ENCODE results near the gene NUP210L. TPM values are rescaled to one million over a fixed set of nuclear protein-coding genes. Genes with fewer than 3 reads are reported as not detected.
"Not testable (repeated sequence)": the region's sequence is repeated elsewhere in the genome, so short reads cannot be mapped to it uniquely, and the experiment has no call there.

NUP210L gene
- total and polyA plus RNA-seq, 5 donors from 2014 or later = 0.02 to 0.17 (median 0.10) TPM; not detected in 2

- H3K36me3 Mint-ChIP-seq = peaks cover 16% of the 10 kb centered on the region
- no peaks in the 10 kb centered on the region for H3K27me3 Mint-ChIP-seq
- H3K27ac ChIP-seq (ENCODE audit: insufficient read depth, low read length, poor library complexity, severe bottlenecking) = no peak overlapping the region
- H3K4me3 Mint-ChIP-seq = no peak overlapping the region
- H3K4me3 ChIP-seq (ENCODE audit: low read depth, low read length) = no peak overlapping the region
- DNase-seq (no peak), ATAC-seq (ENCODE audit: low read depth in 2 of 2) (no peak)
- H3K36me3 ChIP-seq (ENCODE audit: control insufficient read depth, insufficient read depth, low read length) = peaks cover 14% of the 10 kb centered on the region
- H3K4me1 Mint-ChIP-seq = peaks cover 17 to 37% (median 24%) of the 10 kb centered on the region in 4 donors
- H3K9me3 ChIP-seq (ENCODE audit: control insufficient read depth in 2 of 2, low read length in 2 of 2) = no peaks in the 10 kb centered on the region
- H3K27ac Mint-ChIP-seq = peak overlapping the region in 2 of 3 donors; percentile 69 to 75
- peaks cover 23% of the 10 kb centered on the region for H3K4me1 ChIP-seq (ENCODE audit: control insufficient read depth, insufficient read depth, low read length, poor library complexity, severe bottlenecking)
- H3K9me3 Mint-ChIP-seq = no peaks in the 10 kb centered on the region
- H3K27me3 ChIP-seq (ENCODE audit: control insufficient read depth, insufficient read depth, low read length) = no peaks in the 10 kb centered on the region
Observed at GRCh38 chr1:154151311-154151710, 3.6 kb downstream of the NUP210L start.

- H3K36me3 Mint-ChIP-seq = peaks cover under 1% of the 10 kb centered on the region
- ATAC-seq (ENCODE audit: low read depth in 2 of 2) = no peak
- DNase-seq = peak in 1 of 3 donors; percentile 37
Observed at GRCh38 chr1:154148807-154149206, 6.1 kb downstream of the NUP210L start.

GRCh38 chr1:154147505-154147904 lies 7.4 kb downstream of the NUP210L start:
- not testable (repeated sequence) for H3K4me1 ChIP-seq (ENCODE audit: control insufficient read depth, insufficient read depth, low read length, poor library complexity, severe bottlenecking); H3K4me3 ChIP-seq (ENCODE audit: low read depth, low read length); H3K36me3 Mint-ChIP-seq; H3K36me3 ChIP-seq (ENCODE audit: control insufficient read depth, insufficient read depth, low read length); H3K27me3 ChIP-seq (ENCODE audit: control insufficient read depth, insufficient read depth, low read length); H3K27ac ChIP-seq (ENCODE audit: insufficient read depth, low read length, poor library complexity, severe bottlenecking); H3K4me3 Mint-ChIP-seq; H3K27ac Mint-ChIP-seq; ATAC-seq (ENCODE audit: low read depth in 2 of 2); DNase-seq; H3K9me3 Mint-ChIP-seq; H3K9me3 ChIP-seq (ENCODE audit: control insufficient read depth in 2 of 2, low read length in 2 of 2); H3K27me3 Mint-ChIP-seq
- peaks cover 2 to 17% (median 10%) of the 10 kb centered on the region in 4 donors for H3K4me1 Mint-ChIP-seq

More at GRCh38 chr1:154148807-154149206, 6.1 kb downstream of the NUP210L start:
- no peak overlapping the region for H3K4me3 Mint-ChIP-seq
- Histone ChIP-seq H3K4me3 (ENCODE audit: low read depth, low read length) (no peak overlapping the region), H3K27ac (ENCODE audit: insufficient read depth, low read length, poor library complexity, severe bottlenecking) (no peak overlapping the region), H3K9me3 (ENCODE audit: control insufficient read depth in 2 of 2, low read length in 2 of 2) (no peaks in the 10 kb centered on the region), H3K27me3 (ENCODE audit: control insufficient read depth, insufficient read depth, low read length) (no peaks in the 10 kb centered on the region), H3K36me3 (ENCODE audit: control insufficient read depth, insufficient read depth, low read length) (no peaks in the 10 kb centered on the region), H3K4me1 (ENCODE audit: control insufficient read depth, insufficient read depth, low read length, poor library complexity, severe bottlenecking) (no peaks in the 10 kb centered on the region)
- H3K9me3 Mint-ChIP-seq = no peaks in the 10 kb centered on the region
- H3K4me1 Mint-ChIP-seq = peaks cover 8 to 21% (median 14%) of the 10 kb centered on the region in 4 donors
- H3K27ac Mint-ChIP-seq = peak overlapping the region in 1 of 3 donors; percentile 89
- no peaks in the 10 kb centered on the region for H3K27me3 Mint-ChIP-seq

GRCh38 chr1:154145986-154146385 lies 8.9 kb downstream of the NUP210L start:
- H3K27me3 ChIP-seq (ENCODE audit: control insufficient read depth, insufficient read depth, low read length) = no peaks in the 10 kb centered on the region
- no peak overlapping the region for H3K27ac Mint-ChIP-seq
- no peaks in the 10 kb centered on the region for H3K9me3 Mint-ChIP-seq
- no peaks in the 10 kb centered on the region for H3K9me3 ChIP-seq (ENCODE audit: control insufficient read depth in 2 of 2, low read length in 2 of 2)
- no peak for ATAC-seq (ENCODE audit: low read depth in 2 of 2)
- no peaks in the 10 kb centered on the region for H3K27me3 Mint-ChIP-seq
- H3K27ac ChIP-seq (ENCODE audit: insufficient read depth, low read length, poor library complexity, severe bottlenecking) = no peak overlapping the region
- peaks cover 2 to 16% (median 8%) of the 10 kb centered on the region in 4 donors for H3K4me1 Mint-ChIP-seq
- H3K36me3 ChIP-seq (ENCODE audit: control insufficient read depth, insufficient read depth, low read length) = no peaks in the 10 kb centered on the region
- H3K4me1 ChIP-seq (ENCODE audit: control insufficient read depth, insufficient read depth, low read length, poor library complexity, severe bottlenecking) = no peaks in the 10 kb centered on the region
- no peak overlapping the region for H3K4me3 ChIP-seq (ENCODE audit: low read depth, low read length)
- no peak overlapping the region for H3K4me3 Mint-ChIP-seq
- H3K36me3 Mint-ChIP-seq = no peaks in the 10 kb centered on the region
- peak in 1 of 3 donors; percentile 26 for DNase-seq

- no peaks in the 10 kb centered on the region for H3K36me3 ChIP-seq (ENCODE audit: control insufficient read depth, insufficient read depth, low read length)
- Mint-ChIP-seq H3K27me3 (no peaks in the 10 kb centered on the region), H3K27ac (no peak overlapping the region), H3K4me3 (no peak overlapping the region), H3K4me1 (peaks cover 0 to 9% (median 4%) of the 10 kb centered on the region in 4 donors), H3K9me3 (no peaks in the 10 kb centered on the region), H3K36me3 (no peaks in the 10 kb centered on the region)
- DNase-seq (no peak), ATAC-seq (ENCODE audit: low read depth in 2 of 2) (no peak)
- no peaks in the 10 kb centered on the region for H3K27me3 ChIP-seq (ENCODE audit: control insufficient read depth, insufficient read depth, low read length)
- H3K4me1 ChIP-seq (ENCODE audit: control insufficient read depth, insufficient read depth, low read length, poor library complexity, severe bottlenecking) = no peaks in the 10 kb centered on the region
- no peak overlapping the region for H3K4me3 ChIP-seq (ENCODE audit: low read depth, low read length)
- no peaks in the 10 kb centered on the region for H3K9me3 ChIP-seq (ENCODE audit: control insufficient read depth in 2 of 2, low read length in 2 of 2)
- H3K27ac ChIP-seq (ENCODE audit: insufficient read depth, low read length, poor library complexity, severe bottlenecking) = no peak overlapping the region
Observed at GRCh38 chr1:154142358-154142757, 12.5 kb downstream of the NUP210L start.

GRCh38 chr1:154141240-154141639 lies 13.6 kb downstream of the NUP210L start:
- Histone ChIP-seq H3K4me3 (ENCODE audit: low read depth, low read length) (no peak overlapping the region), H3K27ac (ENCODE audit: insufficient read depth, low read length, poor library complexity, severe bottlenecking) (no peak overlapping the region), H3K27me3 (ENCODE audit: control insufficient read depth, insufficient read depth, low read length) (no peaks in the 10 kb centered on the region), H3K9me3 (ENCODE audit: control insufficient read depth in 2 of 2, low read length in 2 of 2) (no peaks in the 10 kb centered on the region), H3K4me1 (ENCODE audit: control insufficient read depth, insufficient read depth, low read length, poor library complexity, severe bottlenecking) (no peaks in the 10 kb centered on the region), H3K36me3 (ENCODE audit: control insufficient read depth, insufficient read depth, low read length) (no peaks in the 10 kb centered on the region)
- H3K4me1 Mint-ChIP-seq = peaks cover 0 to 9% (median 2%) of the 10 kb centered on the region in 4 donors
- no peak for ATAC-seq (ENCODE audit: low read depth in 2 of 2)
- no peaks in the 10 kb centered on the region for H3K9me3 Mint-ChIP-seq
- H3K4me3 Mint-ChIP-seq = no peak overlapping the region
- no peak for DNase-seq
- no peak overlapping the region for H3K27ac Mint-ChIP-seq
- H3K36me3 Mint-ChIP-seq = no peaks in the 10 kb centered on the region
- no peaks in the 10 kb centered on the region for H3K27me3 Mint-ChIP-seq

GRCh38 chr1:154137888-154138287 lies 17.0 kb downstream of the NUP210L start:
- H3K27me3 ChIP-seq (ENCODE audit: control insufficient read depth, insufficient read depth, low read length) = no peaks in the 10 kb centered on the region
- no peak overlapping the region for H3K27ac Mint-ChIP-seq
- no peaks in the 10 kb centered on the region for H3K9me3 ChIP-seq (ENCODE audit: control insufficient read depth in 2 of 2, low read length in 2 of 2)
- no peak overlapping the region for H3K4me3 ChIP-seq (ENCODE audit: low read depth, low read length)
- peaks cover 0 to 5% (median 0%) of the 10 kb centered on the region in 4 donors for H3K4me1 Mint-ChIP-seq
- DNase-seq = no peak
- no peaks in the 10 kb centered on the region for H3K9me3 Mint-ChIP-seq
- H3K4me3 Mint-ChIP-seq = no peak overlapping the region
- H3K36me3 Mint-ChIP-seq = no peaks in the 10 kb centered on the region
- ATAC-seq (ENCODE audit: low read depth in 2 of 2) = no peak
- H3K27me3 Mint-ChIP-seq = no peaks in the 10 kb centered on the region
- H3K27ac ChIP-seq (ENCODE audit: insufficient read depth, low read length, poor library complexity, severe bottlenecking) = no peak overlapping the region
- no peaks in the 10 kb centered on the region for H3K4me1 ChIP-seq (ENCODE audit: control insufficient read depth, insufficient read depth, low read length, poor library complexity, severe bottlenecking)
- no peaks in the 10 kb centered on the region for H3K36me3 ChIP-seq (ENCODE audit: control insufficient read depth, insufficient read depth, low read length)

- no peak overlapping the region for H3K4me3 ChIP-seq (ENCODE audit: low read depth, low read length)
- no peak overlapping the region for H3K4me3 Mint-ChIP-seq
- H3K4me1 Mint-ChIP-seq = peaks cover 0 to 8% (median 0%) of the 10 kb centered on the region in 4 donors
- no peaks in the 10 kb centered on the region for H3K36me3 ChIP-seq (ENCODE audit: control insufficient read depth, insufficient read depth, low read length)
- no peaks in the 10 kb centered on the region for H3K9me3 Mint-ChIP-seq
- no peaks in the 10 kb centered on the region for H3K9me3 ChIP-seq (ENCODE audit: control insufficient read depth in 2 of 2, low read length in 2 of 2)
- H3K27me3 ChIP-seq (ENCODE audit: control insufficient read depth, insufficient read depth, low read length) = no peaks in the 10 kb centered on the region
- H3K36me3 Mint-ChIP-seq = no peaks in the 10 kb centered on the region
- H3K27ac ChIP-seq (ENCODE audit: insufficient read depth, low read length, poor library complexity, severe bottlenecking) = no peak overlapping the region
- ATAC-seq (ENCODE audit: low read depth in 2 of 2) (no peak), DNase-seq (no peak)
- no peaks in the 10 kb centered on the region for H3K4me1 ChIP-seq (ENCODE audit: control insufficient read depth, insufficient read depth, low read length, poor library complexity, severe bottlenecking)
- H3K27me3 Mint-ChIP-seq = no peaks in the 10 kb centered on the region
- H3K27ac Mint-ChIP-seq = peak overlapping the region in 1 of 3 donors; percentile 68
Observed at GRCh38 chr1:154133256-154133655, 21.6 kb downstream of the NUP210L start.
